ENCODE results near the gene SLC27A6. TPM values are rescaled to one million over a fixed set of nuclear protein-coding genes. Genes with fewer than 3 reads are reported as not detected.

The SLC27A6 gene
- total RNA-seq, 1 donor from 2014 or later, result 2.1 TPM

GRCh38 chr5:129080766-129081165, 115.5 kb downstream of the SLC27A6 start:
- Mint-ChIP-seq H3K9me3 (ENCODE audit: low read depth) (no peaks in the 10 kb centered on the region), H3K4me1 (ENCODE audit: low read depth) (no peaks in the 10 kb centered on the region), H3K27ac (no peak overlapping the region), H3K27me3 (no peaks in the 10 kb centered on the region), H3K36me3 (ENCODE audit: insufficient read depth) (no peaks in the 10 kb centered on the region), H3K4me3 (ENCODE audit: low read depth) (no peak overlapping the region)
- no peak for TF ChIP-seq CTCF (IDR thresholded peaks at IDR 0.05; ENCODE audit: unreplicated experiment)
- no peak for DNase-seq (ENCODE audit: low spot score, unreplicated experiment)

DNA sequence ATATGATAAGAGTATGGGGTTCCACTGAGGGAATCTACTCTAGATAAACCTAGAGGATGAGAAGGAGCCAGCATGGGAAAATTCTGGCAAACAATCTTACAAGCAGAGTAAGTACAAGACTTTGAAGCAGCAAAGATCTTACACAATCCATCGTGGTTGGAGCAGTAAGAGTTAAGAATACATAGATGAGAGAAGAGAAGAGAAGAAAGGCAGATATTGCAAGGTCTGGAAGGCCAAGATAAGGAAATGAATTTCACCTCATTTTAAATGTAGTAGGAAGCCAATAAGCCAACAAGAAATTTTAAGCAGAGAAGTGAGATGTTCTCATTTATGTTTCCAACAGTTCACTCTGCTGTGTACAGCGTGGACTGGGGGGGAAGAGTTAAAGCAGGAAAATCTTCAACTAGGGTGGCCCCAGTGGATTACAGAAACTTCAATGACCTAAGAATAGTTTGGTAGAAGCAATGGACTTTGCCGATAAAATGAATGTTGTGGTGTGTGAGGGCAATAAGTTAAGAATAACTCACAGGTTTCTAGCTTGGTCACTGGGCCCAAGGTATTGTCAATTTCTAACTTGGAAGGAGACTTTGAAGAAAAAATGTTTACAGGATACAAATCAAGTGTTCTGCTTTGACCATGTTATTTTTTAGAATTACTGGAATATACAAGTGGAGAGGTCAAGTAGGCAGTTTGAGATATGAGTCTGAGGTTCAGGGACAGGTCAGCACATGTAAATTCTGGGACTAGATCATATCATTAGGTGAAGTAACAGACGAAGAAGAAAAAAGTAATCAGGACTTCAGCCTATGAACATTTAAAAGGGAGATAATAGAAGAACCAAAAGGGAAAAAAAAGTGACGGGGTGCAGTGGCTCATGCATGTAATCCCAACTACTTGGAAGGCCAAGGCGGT, 117.2 kb downstream of the SLC27A6 start:
- Mint-ChIP-seq H3K27me3 (no peaks in the 10 kb centered on the region), H3K4me3 (ENCODE audit: low read depth) (no peak overlapping the region), H3K27ac (no peak overlapping the region), H3K4me1 (ENCODE audit: low read depth) (no peaks in the 10 kb centered on the region), H3K36me3 (ENCODE audit: insufficient read depth) (no peaks in the 10 kb centered on the region), H3K9me3 (ENCODE audit: low read depth) (no peaks in the 10 kb centered on the region)
- no peak for TF ChIP-seq CTCF (IDR thresholded peaks at IDR 0.05; ENCODE audit: unreplicated experiment)
- DNase-seq (ENCODE audit: low spot score, unreplicated experiment), result no peak

Other genes with a start within 250 kb of the SLC27A6 start
- gene ISOC1, start 129.3 kb downstream of the SLC27A6 start, total RNA-seq, result 29.4 and 31.5 TPM in 2 replicates